ENCODE results near the gene DYNC2H1.

The DYNC2H1 gene

GRCh38 chr11:103465555-103466140, 356.4 kb downstream of the DYNC2H1 start:
- no peak for DNase-seq (ENCODE audit: low spot score)

GRCh38 chr11:103471546-103471945, 362.3 kb downstream of the DYNC2H1 start:
- no peak for DNase-seq (ENCODE audit: low spot score)

- no peak for DNase-seq (ENCODE audit: low spot score)
Observed at GRCh38 chr11:103476874-103477273, 367.6 kb downstream of the DYNC2H1 start.

- DNase-seq (ENCODE audit: low spot score) = no peak
Observed at GRCh38 chr11:103480421-103480820, 371.2 kb downstream of the DYNC2H1 start.

- no peak for DNase-seq (ENCODE audit: low spot score)
Observed at GRCh38 chr11:103483996-103484395, 374.8 kb downstream of the DYNC2H1 start.

GRCh38 chr11:103484545-103484944, 375.3 kb downstream of the DYNC2H1 start:
- no peak for DNase-seq (ENCODE audit: low spot score)

- DNase-seq (ENCODE audit: low spot score) = no peak
Observed at GRCh38 chr11:103486604-103487003, 377.4 kb downstream of the DYNC2H1 start.

- DNase-seq (ENCODE audit: low spot score) = no peak
Observed at GRCh38 chr11:103487113-103487512, 377.9 kb downstream of the DYNC2H1 start.

GRCh38 chr11:103488031-103488461, 378.8 kb downstream of the DYNC2H1 start:
- DNase-seq (ENCODE audit: low spot score) = no peak

- DNase-seq (ENCODE audit: low spot score) = no peak
Observed at GRCh38 chr11:103488579-103488978, 379.4 kb downstream of the DYNC2H1 start.

- no peak for DNase-seq (ENCODE audit: low spot score)
Observed at GRCh38 chr11:103491777-103492176, 382.6 kb downstream of the DYNC2H1 start.

GRCh38 chr11:103494491-103494890, 385.3 kb downstream of the DYNC2H1 start:
- no peak for DNase-seq (ENCODE audit: low spot score)

- no peak for DNase-seq (ENCODE audit: low spot score)
Observed at GRCh38 chr11:103497268-103497667, 388.0 kb downstream of the DYNC2H1 start.

- no peak for DNase-seq (ENCODE audit: low spot score)
Observed at GRCh38 chr11:103499710-103500340, 390.6 kb downstream of the DYNC2H1 start.

GRCh38 chr11:103515283-103515682, 406.1 kb downstream of the DYNC2H1 start:
- no peak for DNase-seq (ENCODE audit: low spot score)

- no peak for DNase-seq (ENCODE audit: low spot score)
Observed at GRCh38 chr11:103520792-103521191, 411.6 kb downstream of the DYNC2H1 start.

GRCh38 chr11:103525069-103525468, 415.8 kb downstream of the DYNC2H1 start:
- peak; percentile 64 for DNase-seq (ENCODE audit: low spot score)

- DNase-seq (ENCODE audit: low spot score) = no peak
Observed at GRCh38 chr11:103528046-103528445, 418.8 kb downstream of the DYNC2H1 start.

- no peak for DNase-seq (ENCODE audit: low spot score)
Observed at GRCh38 chr11:103528596-103528995, 419.4 kb downstream of the DYNC2H1 start.

- DNase-seq (ENCODE audit: low spot score) = peak; percentile 99
Observed at GRCh38 chr11:103529181-103529684, 420.0 kb downstream of the DYNC2H1 start.
